NCI-H1694 (cell line): ENCODE data around the gene CT47B1.
"Not testable (repeated sequence)": the region's sequence is repeated elsewhere in the genome, so short reads cannot be mapped to it uniquely, and the experiment has no call there.

Experiments
- DNase-seq: peaks from one replicate; lab custom pipeline; 2025; lab: John Stamatoyannopoulos, UW

The CT47B1 gene

DNA sequence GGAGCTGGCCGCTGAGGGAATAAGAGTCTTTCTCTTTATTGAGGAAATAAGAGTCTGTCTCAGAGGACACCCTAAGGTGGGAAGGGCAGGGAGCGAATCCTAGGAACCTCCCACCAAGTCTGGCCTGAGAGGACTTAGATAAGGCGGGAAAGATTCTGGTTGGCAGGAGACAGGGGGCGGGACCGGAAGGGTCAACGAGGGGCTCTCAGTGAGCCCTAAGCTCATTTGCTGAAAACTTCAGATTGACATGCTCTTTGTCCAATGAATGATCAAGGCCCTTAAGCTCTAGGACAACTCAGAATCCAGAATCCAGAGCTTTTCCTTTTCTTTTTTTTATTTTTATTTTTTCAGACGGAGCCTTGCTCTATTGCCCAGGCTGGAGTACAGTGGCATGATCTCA is at the start of gene CT47B1:
TSS of gene CT47B1 (minus strand) at position 101 of the 400 bp plus-strand sequence. CDS start 196 bp downstream, outside the sequence.
- not testable (repeated sequence) for DNase-seq

DNA sequence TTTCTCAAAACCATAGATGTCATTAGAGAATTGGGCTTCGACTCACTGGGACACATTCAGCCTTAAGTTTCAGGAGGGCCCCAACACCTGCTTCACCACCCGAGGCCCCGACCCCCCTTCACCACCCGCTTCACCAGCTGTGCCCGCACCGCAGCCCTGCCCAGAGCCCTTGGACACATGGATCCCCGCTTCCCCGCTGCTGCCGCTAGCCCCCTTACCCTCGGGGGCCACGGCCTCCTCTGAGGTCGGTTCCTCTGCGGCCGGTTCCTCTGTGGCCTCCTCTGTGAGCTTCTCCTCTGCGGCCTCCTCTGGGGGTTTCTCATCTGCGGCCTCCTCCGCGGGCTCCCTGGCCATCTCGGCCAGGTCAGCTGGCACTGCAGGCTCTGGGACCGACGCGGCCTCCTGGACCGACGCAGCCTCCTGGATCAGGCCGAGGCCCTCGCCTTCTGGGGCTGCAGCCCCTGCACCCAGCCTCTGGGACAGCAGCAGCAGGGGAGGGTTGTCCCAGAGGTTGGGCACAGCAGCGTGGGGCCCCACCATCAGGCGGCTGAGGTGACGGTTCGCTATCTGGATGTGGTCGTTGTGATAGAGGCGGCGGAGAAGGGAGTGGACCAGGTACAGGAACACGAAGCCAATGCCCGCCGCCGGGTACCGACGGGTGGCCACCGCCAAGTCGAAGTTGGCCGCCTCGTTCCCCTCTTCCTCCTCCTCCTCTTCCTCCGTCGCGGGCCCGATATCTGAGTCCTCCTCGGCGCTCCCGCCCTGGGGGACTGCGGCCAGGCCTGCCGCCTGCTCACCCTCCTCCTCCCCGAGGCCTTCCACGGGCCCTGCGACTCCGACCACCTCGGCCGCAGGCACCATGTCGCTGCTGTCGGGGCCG is 748 bp downstream of the CT47B1 start:
- no peak for DNase-seq

DNA sequence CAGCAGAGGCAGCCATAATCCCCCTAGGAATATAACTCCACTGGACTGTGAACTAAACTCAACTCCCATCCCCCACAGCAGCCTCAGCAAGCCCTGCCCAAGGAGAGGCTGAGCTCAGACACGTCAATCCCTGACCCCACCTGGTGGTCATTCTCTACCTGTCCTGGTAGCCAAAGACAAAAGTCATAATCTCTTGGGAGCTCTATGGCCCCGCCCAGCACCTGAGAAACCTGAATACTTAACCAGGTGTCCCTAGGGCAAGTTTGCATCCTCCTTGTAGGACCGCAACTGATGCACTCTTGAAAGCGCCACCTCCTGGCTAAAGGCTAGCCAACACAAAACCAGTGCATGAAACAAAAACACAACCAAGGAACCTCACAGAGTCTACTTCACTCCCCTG is 18.4 kb downstream of the CT47B1 start:
- DNase-seq = no peak

DNA sequence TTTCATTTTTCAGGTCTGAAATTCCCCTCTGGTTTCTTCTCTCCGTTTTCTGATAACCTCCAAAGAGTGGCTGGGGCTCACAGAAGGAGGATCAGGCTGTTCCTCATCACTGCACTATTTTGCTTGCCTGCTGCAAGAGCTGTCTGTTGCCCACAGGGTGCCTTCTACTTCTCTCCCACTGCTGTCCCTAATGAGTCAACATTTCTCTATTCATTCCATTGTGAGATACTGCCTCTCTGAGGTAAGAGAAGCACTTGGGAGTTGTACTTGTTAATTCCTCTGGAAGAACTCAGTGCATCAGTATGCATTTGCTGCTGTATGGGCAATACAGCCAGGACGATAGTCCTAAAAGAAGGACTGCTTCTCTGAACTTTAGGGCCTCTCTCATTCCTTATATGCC is 34.8 kb downstream of the CT47B1 start:
- no peak for DNase-seq

DNA sequence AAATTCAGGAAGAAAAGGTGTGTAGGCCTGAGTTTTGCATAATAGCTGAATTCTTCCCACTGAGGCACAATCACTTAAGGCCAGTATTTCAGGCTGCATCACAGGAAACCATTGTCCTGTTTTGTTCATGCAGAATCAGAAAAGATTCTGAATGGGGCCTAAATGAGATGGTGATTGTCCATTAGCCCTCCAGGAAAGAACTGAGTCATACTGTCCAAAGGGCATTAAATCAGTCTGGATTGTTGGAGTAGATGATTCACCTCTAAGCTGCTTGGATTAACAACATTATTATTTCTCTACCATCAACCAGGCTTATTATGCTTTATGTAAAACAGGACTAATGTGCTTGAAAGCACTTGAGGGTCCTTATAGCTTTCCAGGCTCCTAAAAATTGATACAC is 36.2 kb downstream of the CT47B1 start:
- no peak for DNase-seq

DNA sequence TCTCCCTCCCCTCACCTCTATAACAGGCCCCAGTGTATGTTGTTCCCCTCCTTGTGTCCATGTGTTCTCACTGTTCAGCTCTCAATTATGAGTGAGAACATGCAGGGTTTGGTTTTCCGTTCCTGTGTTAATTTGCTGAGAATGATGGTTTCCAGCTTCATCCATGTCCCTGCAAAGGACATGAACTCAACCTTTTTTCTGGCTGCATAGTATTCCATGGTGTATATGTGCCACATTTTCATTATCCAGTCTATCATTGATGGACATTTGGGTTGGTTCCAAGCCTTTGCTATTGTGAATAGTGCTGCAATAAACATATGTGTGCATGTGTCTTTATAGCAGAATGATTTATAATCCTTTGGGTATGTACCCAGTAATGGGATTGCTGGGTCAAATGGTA is 48.5 kb downstream of the CT47B1 start:
- DNase-seq = not testable (repeated sequence)

DNA sequence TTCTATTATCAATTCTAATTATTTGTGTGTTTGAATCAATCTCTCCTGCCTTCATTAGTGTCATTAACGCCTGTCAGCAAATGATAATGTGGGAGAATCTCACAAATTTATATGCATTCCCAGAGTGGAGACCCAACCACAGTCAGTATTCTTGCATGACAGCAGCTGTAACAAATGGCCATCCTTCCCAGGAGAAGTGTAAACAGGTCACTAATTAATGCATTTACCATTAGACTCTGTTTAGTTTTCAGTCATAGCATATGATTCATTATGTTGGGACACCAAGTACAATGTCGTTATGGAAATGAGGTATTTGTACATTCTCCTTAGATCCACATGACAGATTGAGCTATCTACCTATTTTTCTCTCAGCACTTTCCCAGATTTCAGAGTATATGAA is 50.5 kb downstream of the CT47B1 start:
- DNase-seq = no peak

DNA sequence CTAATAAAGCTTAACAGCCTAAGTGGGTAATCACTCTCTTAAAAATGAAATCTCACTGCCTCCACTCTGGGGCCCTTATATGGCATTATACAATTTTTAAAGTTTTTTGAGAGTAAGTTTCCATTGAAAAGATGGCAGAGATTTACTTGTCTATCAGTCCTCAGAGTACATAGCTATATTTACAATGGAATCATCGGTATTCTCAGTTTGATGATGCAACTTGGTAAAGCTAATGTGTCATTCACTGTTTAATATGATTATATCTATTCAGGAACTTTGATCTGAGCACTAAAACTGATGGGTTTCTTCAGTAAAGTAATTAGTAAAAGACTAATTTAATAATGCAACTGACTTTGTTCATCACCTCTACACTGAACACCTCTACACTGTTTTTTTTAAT is 51.6 kb downstream of the CT47B1 start:
- no peak for DNase-seq

DNA sequence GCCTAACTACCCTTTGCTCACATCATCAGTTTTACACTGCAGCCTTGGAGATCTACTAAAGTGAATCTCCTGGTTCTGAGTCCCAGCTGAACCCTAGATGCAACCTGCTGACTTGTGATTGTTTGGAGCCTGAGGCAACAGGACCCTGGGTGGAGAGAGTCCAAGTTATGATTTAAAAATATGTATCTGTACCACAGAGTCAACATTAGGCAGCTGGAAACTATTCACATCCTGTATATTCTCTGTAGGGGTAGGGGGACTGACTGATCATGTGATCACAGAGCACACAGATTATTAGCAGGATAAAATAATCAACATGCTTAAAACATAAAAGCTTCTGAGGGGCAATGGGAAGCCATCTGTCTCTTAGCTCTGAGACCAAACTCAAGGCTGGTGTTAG is 52.1 kb downstream of the CT47B1 start:
- no peak for DNase-seq
